NT2/D1 (cell line): ENCODE measurements around the gene ZC3H8.

Experiments used
- YY1 ChIP-seq: IDR thresholded peaks from 2 replicates; pipeline ENCODE4 v1.6.1; 2011; ENCODE audit not compliant: insufficient read length, insufficient read depth
- ZNF274 ChIP-seq: IDR thresholded peaks from 2 replicates; pipeline ENCODE4 v1.6.1; 2011; ENCODE audit warnings: mild to moderate bottlenecking, low read depth, low read length

GRCh38 chr2:112166806-112167499 lies 87.9 kb downstream of the ZC3H8 start:
- no peak for TF ChIP-seq ZNF274
- TF ChIP-seq YY1 = no peak
